Activated CD8-positive, alpha-beta T cell treated with anti-CD3 and anti-CD28 coated beads, Interleukin-2, amount 10 ng/mL, durations not matched to agents 7 days and 5 days (primary cell): ENCODE results near the gene EIF3D. TPM values are rescaled to one million over a fixed set of nuclear protein-coding genes. Genes with fewer than 3 reads are reported as not detected.

ENCODE experiments used
- ATAC-seq: fragments of 150-1000 bp; cut with Tn5 transposase; one replicate; pipeline ENCODE4 v1.10.0; 2021; ENCODE audit warnings: moderate library complexity
- CTCF ChIA-PET: fragments of 350-600 bp; sonication (Branson Sonifier 250); formaldehyde crosslinking; loops from one replicate; lab custom pipeline; 2021; ENCODE audit warnings: antibody characterized with exemption; lab: Charles Lee
- POLR2A ChIA-PET: fragments of 350-600 bp; sonication (Branson Sonifier 250); formaldehyde crosslinking; loops from one replicate; lab custom pipeline; 2021; ENCODE audit warnings: antibody characterized with exemption; lab: Charles Lee
- DNase-seq: peaks from one replicate; pipeline ENCODE4 v3.0.0-alpha.2; 2020
- H3K27ac Mint-ChIP-seq: one replicate; pipeline ENCODE4 v1.8.0; 2021; ENCODE audit warnings: mild to moderate bottlenecking, mixed read lengths
- H3K27me3 Mint-ChIP-seq: one replicate; pipeline ENCODE4 v1.8.0; 2021; ENCODE audit warnings: low read depth, mixed read lengths
- H3K36me3 Mint-ChIP-seq: one replicate; pipeline ENCODE4 v1.8.0; 2021; ENCODE audit warnings: low read depth, mixed read lengths
- H3K4me1 Mint-ChIP-seq: one replicate; pipeline ENCODE4 v1.8.0; 2021; ENCODE audit warnings: low read depth, mixed read lengths
- H3K4me3 Mint-ChIP-seq: one replicate; pipeline ENCODE4 v1.8.0; 2021; ENCODE audit warnings: mild to moderate bottlenecking, mixed read lengths
- H3K9me3 Mint-ChIP-seq: one replicate; pipeline ENCODE4 v1.8.0; 2022; ENCODE audit warnings: mixed read lengths; ENCODE audit not compliant: insufficient read depth
- total RNA-seq, 2 experiments: library from RNA; stranded (reverse); gene quantifications; one replicate each; pipeline ENCODE4 v1.2.3, GENCODE V29; 2021

EIF3D gene
- total RNA-seq, 2 experiments from 2014 or later, result 186 to 190 TPM

- CTCF ChIA-PET, result interaction anchor here (1.0 to 1.3 kb wide), 2 partner anchors 9 to 15 kb away, joined by 3 read pairs; no protein-coding TSS in a partner anchor
- ATAC-seq, result no peak
These were observed 67.0 kb downstream of the EIF3D start for GRCh38 chr22:36461665-36462649.

More at GRCh38 chr22:36461665-36462649, 67.0 kb downstream of the EIF3D start:
- Mint-ChIP-seq H3K27ac (no peak overlapping the region), H3K36me3 (peaks cover 2% of the 10 kb centered on the region), H3K27me3 (no peaks in the 10 kb centered on the region), H3K4me3 (no peak overlapping the region), H3K4me1 (peaks cover 31% of the 10 kb centered on the region), H3K9me3 (no peaks in the 10 kb centered on the region)
- POLR2A ChIA-PET, result no interaction called here
- no peak for DNase-seq

Other genes with a start within 250 kb of the EIF3D start
- gene MYH9, start 141.2 kb downstream of the EIF3D start, total RNA-seq, result 100 to 1,000 TPM; 857 to 883 TPM
- 10 to 100 TPM; 74.1 to 78.4 TPM for gene TXN2, start 47.5 kb downstream of the EIF3D start, total RNA-seq
- gene FOXRED2, start 22.1 kb downstream of the EIF3D start, total RNA-seq, result 10 to 100 TPM; 19.0 to 20.3 TPM
- gene CACNG2, start 174.6 kb upstream of the EIF3D start, total RNA-seq, result not detected
- 10 to 100 TPM; 26.5 to 27.2 TPM for gene IFT27, start 247.0 kb upstream of the EIF3D start, total RNA-seq